NCI-H2196 (cell line): ENCODE data around the gene PPARA.

Experiments used
- DNase-seq: peaks from one replicate; lab custom pipeline; 2025; ENCODE audit not compliant: unreplicated experiment; lab: John Stamatoyannopoulos, UW

The PPARA gene

DNA sequence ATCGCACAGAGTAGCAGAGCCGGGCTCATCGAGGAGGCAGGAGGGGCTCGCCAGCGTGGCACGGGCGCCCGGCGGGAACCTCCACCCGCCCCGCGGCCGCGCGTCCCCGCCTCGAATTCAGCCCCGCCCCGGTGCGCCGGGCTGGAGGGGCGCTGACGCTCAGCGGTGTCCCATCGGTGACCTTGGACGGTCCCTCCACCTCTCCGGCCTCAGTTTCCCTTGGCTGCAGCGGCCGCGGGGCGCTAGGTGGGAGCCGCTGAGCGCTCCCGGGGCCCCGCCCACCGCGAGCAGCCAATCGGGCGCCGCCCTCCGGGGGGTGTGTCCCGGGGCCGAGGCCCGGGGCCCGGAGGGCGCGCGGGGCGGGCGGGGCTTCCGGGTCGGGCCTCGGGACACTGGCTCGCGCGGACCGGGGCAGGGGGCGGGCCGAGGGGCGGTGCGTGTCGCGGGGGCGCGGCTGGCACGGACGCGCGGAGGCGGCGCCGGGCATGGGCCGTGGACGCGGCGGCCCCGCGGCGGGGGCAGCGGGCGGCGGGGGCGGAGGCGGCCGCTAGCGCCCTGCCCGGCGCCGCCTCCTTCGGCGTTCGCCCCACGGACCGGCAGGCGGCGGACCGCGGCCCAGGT is at the start of gene PPARA:
PPARA (plus strand) TSS at position 493 of the 621 bp plus-strand sequence. CDS start 47,858 bp downstream, outside the sequence.
- DNase-seq: peak; percentile 90

DNA sequence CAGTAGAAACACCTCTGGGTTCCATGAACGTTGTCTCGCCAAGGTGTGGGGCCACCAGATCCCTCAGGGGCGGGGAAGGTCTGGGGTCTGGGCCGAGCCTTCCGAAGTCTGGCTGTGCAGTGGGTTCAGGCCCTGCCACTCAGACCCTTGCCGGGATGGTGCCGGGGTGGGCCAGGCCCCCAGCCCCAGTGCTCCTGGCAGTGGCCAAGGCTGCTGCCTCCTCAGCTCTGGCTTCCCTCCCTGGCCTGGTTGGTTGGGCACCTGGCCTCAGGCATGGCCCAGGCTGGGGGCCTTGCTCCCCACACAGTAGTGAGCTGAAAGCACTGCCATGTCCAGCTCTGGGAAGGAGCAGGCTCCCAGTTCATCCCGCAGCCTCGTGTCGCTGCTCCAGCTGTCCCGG is 48.2 kb upstream of the PPARA start:
- DNase-seq: no peak

- DNase-seq: no peak
These were observed 47.6 kb upstream of the PPARA start for GRCh38 chr22:46102752-46103151.

DNA sequence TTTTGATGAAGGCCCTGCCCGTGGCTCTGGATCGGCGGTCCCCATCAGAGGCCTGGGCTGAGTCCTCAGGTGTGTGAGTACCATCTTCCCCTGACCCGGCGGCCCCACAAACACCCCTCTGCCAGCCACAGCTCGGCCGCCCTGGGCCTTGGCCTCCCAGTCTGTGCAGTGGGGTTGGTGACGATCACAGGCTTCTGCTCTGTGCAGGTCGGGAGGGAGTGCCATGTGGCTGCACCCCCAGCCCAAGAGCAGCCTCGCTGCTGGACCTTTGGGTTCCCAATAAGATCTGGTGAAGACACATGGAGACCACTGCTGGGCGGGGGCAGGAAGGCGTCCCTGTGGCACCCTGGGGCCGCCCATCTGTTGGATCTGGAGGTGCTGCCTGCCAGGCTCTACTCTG is 47.1 kb upstream of the PPARA start:
- DNase-seq: no peak

- no peak for DNase-seq
These were observed 46.7 kb upstream of the PPARA start for GRCh38 chr22:46103664-46104063.

GRCh38 chr22:46104170-46104880 is 46.0 kb upstream of the PPARA start:
- DNase-seq: peak; percentile 27

DNA sequence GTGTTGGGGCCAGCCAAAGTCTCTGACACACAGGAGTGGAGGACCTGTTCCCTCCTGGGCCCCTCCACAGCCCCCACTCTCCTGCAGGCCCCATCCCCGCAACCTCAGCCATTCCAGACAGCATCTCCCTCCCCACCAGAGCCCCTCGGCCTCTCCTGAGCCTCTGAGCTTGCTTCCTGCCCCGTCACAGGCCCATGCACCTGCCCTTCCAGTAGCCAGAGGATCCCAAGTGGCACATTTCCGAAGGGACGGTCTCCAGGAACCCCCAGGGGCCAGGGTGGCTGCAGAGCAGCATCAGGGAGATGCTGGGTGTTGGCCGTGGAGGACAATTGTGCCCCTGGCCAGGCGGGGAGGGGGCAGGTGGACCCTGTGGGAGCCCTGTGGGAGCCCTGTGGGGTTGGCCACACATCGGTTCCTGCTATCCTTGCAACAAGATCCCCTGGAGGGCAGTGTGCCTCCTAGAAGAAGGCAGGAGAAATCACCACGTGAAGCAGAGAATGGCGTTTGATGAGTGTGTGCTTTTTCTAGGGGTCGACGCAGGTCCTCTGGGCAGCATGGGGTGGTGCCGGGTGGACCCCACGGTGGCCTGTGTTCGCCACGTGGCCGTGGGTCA is 45.3 kb upstream of the PPARA start:
- DNase-seq: no peak

- no peak for DNase-seq
These were observed 44.6 kb upstream of the PPARA start for GRCh38 chr22:46105494-46106278.

GRCh38 chr22:46106279-46107022 is 43.9 kb upstream of the PPARA start:
- DNase-seq: no peak

GRCh38 chr22:46107089-46107664 is 43.1 kb upstream of the PPARA start:
- peak; percentile 95 for DNase-seq

DNA sequence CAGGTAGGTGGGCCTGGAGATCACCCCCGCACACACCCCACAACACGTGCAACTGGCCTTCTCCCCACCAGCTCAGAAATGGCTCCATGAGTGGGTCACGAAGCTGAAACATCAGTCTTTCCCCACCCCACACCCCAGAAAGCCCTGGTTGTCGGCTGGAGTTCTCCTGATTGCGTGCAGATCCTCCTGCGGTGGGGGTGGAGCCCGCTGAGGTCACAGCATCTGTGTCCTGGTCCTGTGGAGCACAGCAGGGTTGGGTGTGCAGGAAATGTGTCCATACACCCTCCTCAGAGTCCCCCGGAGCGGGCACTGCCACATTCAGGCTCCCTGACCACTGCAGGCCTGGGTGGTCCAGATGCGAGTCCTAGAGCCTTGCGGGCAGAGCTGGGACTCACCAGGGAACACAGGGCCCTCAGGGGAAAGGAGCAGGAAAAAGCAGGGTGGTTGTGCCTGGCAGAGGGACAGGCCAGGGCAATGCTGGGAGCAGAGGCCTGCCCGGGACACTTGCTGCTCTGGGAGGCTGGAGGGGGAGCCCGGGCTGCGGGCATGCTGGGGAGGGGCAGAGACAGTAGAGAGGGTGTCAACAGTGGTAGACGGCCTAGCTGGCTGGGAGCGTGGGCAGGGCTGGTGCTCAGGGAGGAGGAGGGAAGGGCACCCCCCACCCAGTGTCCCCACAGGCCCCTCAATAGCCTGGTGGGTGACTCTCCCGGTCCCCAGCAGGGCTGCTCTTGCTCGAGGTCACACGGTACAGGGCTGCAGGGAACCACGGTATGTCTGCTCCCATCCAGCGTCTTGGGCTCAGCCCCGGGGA is 42.4 kb upstream of the PPARA start:
- DNase-seq: no peak

DNA sequence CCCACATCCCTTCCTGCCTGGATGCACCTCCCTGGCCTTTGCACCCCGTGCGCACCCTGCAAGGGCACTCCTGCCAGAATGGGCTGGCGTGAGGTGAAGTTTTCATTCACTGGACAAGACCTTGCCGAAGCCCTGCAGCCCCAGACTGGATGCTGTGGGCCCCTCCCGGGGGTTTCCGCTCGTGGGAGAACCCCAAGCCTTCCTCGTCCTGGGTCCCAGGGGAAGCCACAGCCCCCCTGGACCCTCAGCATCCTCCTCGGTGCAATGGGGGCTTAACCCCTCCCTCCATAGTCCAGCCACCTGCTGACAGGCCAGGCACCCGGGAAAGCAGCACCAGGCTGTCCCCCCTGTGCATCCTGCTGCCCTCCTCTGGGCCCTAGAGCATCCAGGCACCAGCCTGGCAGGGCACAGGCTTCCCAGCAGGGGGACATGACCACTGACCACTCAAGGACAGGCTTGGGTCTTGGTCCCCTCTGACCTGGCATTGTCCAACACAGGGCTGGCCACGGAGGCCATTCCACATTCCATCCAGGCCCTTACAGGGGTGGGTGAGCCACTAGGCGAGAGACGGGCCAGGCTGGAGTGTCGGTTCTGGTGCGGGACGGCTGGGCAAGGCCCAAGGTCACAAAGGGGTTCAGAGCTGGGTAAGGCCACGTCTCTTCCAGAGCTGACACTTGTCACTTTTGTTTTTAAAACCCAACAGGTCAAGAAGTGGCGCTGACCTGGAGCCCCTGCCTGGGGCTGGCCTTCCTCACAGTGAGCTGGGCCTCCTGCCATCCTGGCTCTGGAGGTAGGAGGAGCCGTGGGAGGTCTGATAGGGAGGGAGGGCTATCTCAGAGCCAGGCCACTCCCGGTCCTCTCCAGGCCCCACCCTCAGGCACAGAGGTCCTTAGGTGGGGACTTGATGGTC is 41.5 kb upstream of the PPARA start:
- DNase-seq: peak; percentile 59

DNA sequence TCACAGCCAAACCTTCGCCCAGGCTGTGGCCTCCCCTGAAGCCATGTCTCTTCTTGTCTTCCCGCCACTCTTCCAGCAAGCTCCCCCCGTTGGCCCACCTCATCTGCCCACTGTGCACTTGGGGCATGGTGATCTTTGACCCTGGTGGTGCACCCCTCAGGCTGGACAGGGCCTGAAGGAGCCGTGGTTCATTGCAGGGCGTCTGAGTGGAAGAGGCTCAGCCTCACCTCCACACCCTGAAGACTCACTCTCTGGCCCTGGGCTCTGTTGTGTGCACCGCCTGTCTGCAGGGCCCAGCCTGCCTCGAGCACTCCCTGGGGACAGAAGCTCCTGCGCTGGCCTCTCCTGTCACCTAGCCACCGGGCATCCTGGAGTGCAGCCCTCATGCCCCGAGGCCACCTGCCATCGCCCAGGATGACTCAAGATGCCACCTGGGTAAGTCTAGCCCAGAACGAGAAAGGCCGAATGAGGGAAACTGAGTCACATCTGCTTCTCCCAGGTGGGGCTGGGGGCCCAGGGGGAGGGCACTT is 40.8 kb upstream of the PPARA start:
- DNase-seq: no peak

DNA sequence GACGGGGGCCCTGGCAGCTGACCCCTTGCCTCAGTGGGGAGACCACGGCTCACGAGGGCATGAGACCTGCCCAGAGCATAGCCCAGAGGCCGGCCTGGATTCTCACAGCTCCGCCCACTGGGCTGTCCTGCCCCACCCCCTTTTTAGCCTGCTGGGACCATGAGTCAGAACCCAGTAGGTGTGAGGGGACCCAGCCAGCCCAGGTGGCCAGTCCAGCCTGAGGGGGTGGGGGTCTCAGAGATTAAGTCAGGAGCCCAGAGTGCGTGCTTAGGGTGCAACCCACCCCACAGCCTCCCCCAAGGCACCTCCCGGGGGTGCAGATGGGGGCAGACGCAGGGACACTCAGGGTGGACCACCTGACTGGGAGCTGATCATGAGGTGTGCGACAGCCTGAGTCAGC is 40.1 kb upstream of the PPARA start:
- DNase-seq: no peak

DNA sequence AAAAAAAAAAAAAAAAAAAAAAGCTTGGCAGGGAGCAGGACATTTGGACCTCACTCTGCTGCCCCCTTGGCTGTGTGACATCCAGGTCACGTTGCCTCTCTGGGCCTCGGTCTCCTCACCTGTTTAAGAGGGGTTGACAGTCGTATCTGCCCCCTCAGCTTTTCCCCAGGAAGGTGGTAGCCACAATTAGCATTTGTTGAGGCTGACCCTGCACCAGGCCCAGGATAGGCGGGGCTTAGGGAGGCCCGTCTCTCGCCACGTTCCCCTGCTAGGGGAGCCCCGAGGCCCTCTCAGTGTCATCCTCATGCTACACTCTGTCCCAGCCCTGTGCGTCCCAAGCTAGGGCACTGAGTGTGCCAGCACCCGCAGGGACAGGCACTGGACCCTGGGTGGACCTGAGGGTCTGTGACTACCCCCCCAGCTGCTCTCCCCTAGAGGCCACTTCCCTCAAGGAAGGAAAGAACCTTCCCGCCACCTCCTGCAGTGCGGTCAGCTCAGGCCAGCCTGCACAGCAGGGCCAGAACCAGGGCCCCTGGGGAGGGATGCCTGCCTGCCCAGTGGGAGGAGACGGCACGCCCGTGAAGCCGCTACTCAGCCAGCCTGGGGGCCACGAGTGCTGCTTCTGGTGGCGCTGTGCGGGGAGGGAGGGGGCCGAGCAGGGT is 38.5 kb upstream of the PPARA start:
- DNase-seq: no peak

- DNase-seq: no peak
These were observed 37.9 kb upstream of the PPARA start for GRCh38 chr22:46112405-46112804.

DNA sequence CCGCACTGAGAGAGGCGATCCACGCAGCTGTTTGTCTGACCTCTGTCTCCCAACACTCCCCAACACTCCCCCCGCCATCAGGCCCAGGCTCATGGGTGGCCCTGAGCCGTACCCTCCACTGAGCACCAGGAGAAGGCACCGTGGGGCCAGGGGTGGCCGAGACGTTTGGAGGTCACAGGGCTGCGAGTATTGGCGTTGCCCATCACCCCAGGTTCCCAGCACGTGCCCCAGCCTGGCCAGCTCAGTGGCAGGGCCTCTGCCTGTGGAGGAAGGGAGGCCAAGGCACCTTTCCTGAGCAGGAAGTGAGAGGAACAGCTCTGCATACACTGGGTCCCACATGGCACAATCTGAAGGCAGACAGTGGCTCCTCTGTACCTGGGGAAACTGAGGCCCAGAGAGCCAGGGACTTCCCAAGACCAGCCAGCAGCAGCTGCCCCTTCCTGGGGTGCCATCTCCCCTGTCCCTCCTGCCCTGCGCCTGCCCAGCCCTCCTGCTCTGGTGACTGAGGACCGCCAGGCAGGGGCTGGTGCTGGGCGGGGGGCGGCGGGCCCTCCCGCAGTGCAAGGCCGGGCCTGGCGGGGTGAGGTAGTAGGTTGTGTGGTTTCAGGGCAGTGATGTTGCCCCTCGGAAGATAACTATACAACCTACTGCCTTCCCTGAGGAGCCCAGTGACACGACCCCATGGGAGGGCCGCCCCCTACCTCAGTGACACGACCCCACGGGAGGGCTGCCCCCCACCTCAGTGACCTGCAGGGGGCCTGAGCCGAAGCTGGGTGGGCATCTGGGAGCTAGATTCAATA is 37.0 kb upstream of the PPARA start:
- no peak for DNase-seq
